HEK293 (cell line): ENCODE data around the gene OR2AT4.

Experiments used
- CTCF ChIA-PET: fragments of 350-600 bp; formaldehyde crosslinking; extraction: SDS; loops from one replicate; lab custom pipeline; 2021; ENCODE audit warnings: antibody characterized with exemption; lab: Yijun Ruan, JAX
- POLR2A ChIA-PET: fragments of 300-600 bp; formaldehyde crosslinking; extraction: SDS; loops from one replicate; lab custom pipeline; 2020; ENCODE audit warnings: antibody characterized with exemption, inconsistent platforms; lab: Yijun Ruan, JAX
- H3K27ac ChIP-seq: fragments of 200-500 bp; sonication (Bioruptor generic); 2 replicates; pipeline ENCODE4 v1.5.1; 2014; ENCODE audit warnings: low read depth, low read length, control low read depth, inconsistent platforms; ENCODE audit errors: extremely low read depth
- H3K36me3 ChIP-seq, 2 experiments: fragments of 200-500 bp in 1 of 2; sonication (Bioruptor generic) in 1 of 2; 1 replicate in 1 of 2; 2 replicates in 1 of 2; pipeline ENCODE4 v1.5.1; 2014 to 2017; ENCODE audit warnings: inconsistent platforms in 2 of 2, low read length in 2 of 2; ENCODE audit not compliant: control insufficient read depth in 2 of 2, insufficient read depth in 1 of 2
- H3K4me1 ChIP-seq: fragments of 200-500 bp; sonication (Bioruptor generic); 2 replicates; pipeline ENCODE4 v1.5.1; 2014; ENCODE audit warnings: mild to moderate bottlenecking, low read length, inconsistent platforms; ENCODE audit not compliant: control insufficient read depth, insufficient read depth
- H3K4me3 ChIP-seq: 2 replicates; pipeline ENCODE4 v1.5.1; 2011; ENCODE audit warnings: low read depth, mild to moderate bottlenecking, control low read depth, low read length, moderate library complexity
- H3K9me3 ChIP-seq: fragments of 200-500 bp; sonication (Bioruptor generic); 2 replicates; pipeline ENCODE4 v1.5.1; 2014; ENCODE audit warnings: low read depth, low read length, inconsistent platforms; ENCODE audit not compliant: control insufficient read depth, insufficient read depth
- BCL6B ChIP-seq: fragments of 450-650 bp; formaldehyde crosslinking; IDR thresholded peaks from 2 replicates; pipeline ENCODE4 v1.5.1; 2017; ENCODE audit warnings: missing biosample characterization, missing genetic modification characterization
- GLI2 ChIP-seq: fragments of 450-650 bp; formaldehyde crosslinking; IDR thresholded peaks from 2 replicates; pipeline ENCODE4; 2017; ENCODE audit warnings: missing biosample characterization, missing genetic modification characterization, low read depth, borderline replicate concordance
- HOXD13 ChIP-seq: sonication (generic); formaldehyde crosslinking; IDR thresholded peaks from 2 replicates; pipeline ENCODE4 v1.8.0; 2022; ENCODE audit warnings: missing genetic modification reagents, borderline replicate concordance
- KLF16 ChIP-seq: fragments of 450-650 bp; formaldehyde crosslinking; IDR thresholded peaks from 2 replicates; pipeline ENCODE4 v1.5.1; 2017; ENCODE audit warnings: missing biosample characterization, missing genetic modification characterization
- MEIS1 ChIP-seq: sonication (generic); formaldehyde crosslinking; IDR thresholded peaks from 2 replicates; pipeline ENCODE4 v1.8.1; 2022; ENCODE audit warnings: missing genetic modification reagents, mild to moderate bottlenecking, borderline replicate concordance
- RBAK ChIP-seq: fragments of 450-650 bp; formaldehyde crosslinking; IDR thresholded peaks from 2 replicates; pipeline ENCODE4 v1.5.1; 2016; ENCODE audit warnings: missing biosample characterization, missing genetic modification characterization
- REST ChIP-seq: fragments of 450-650 bp; formaldehyde crosslinking; IDR thresholded peaks from 2 replicates; pipeline ENCODE4 v1.5.1; 2016; ENCODE audit warnings: missing biosample characterization, missing genetic modification characterization
- ZBTB48 ChIP-seq: fragments of 450-650 bp; formaldehyde crosslinking; IDR thresholded peaks from 2 replicates; pipeline ENCODE4 v1.5.1; 2016; ENCODE audit warnings: missing biosample characterization, missing genetic modification characterization
- ZBTB7A ChIP-seq: fragments of 450-650 bp; formaldehyde crosslinking; IDR thresholded peaks from 2 replicates; pipeline ENCODE4 v1.5.1; 2016; ENCODE audit warnings: low read depth, missing biosample characterization, missing genetic modification characterization
- ZBTB8A ChIP-seq: fragments of 450-650 bp; formaldehyde crosslinking; IDR thresholded peaks from 2 replicates; pipeline ENCODE4 v1.5.1; 2016; ENCODE audit warnings: missing biosample characterization, missing genetic modification characterization
- ZNF114 ChIP-seq: fragments of 450-650 bp; formaldehyde crosslinking; IDR thresholded peaks from 2 replicates; pipeline ENCODE4 v1.5.0; 2017; ENCODE audit warnings: missing biosample characterization, missing genetic modification characterization
- ZNF148 ChIP-seq: fragments of 450-650 bp; formaldehyde crosslinking; IDR thresholded peaks from 2 replicates; pipeline ENCODE4 v1.5.0; 2017; ENCODE audit warnings: missing biosample characterization, missing genetic modification characterization, borderline replicate concordance
- ZNF19 ChIP-seq: fragments of 450-650 bp; formaldehyde crosslinking; IDR thresholded peaks from 2 replicates; pipeline ENCODE4; 2016; ENCODE audit warnings: missing biosample characterization, missing genetic modification characterization, low read depth
- ZNF266 ChIP-seq: fragments of 450-650 bp; formaldehyde crosslinking; IDR thresholded peaks from 2 replicates; pipeline ENCODE4 v1.5.1; 2016; ENCODE audit warnings: missing biosample characterization, missing genetic modification characterization, low read depth
- ZNF292 ChIP-seq: fragments of 450-650 bp; formaldehyde crosslinking; IDR thresholded peaks from 2 replicates; pipeline ENCODE4 v1.5.1; 2016; ENCODE audit warnings: low read depth, missing biosample characterization, missing genetic modification characterization, borderline replicate concordance
- ZNF394 ChIP-seq: fragments of 450-650 bp; formaldehyde crosslinking; IDR thresholded peaks from 2 replicates; pipeline ENCODE4 v1.5.1; 2016; ENCODE audit warnings: missing biosample characterization, missing genetic modification characterization, mild to moderate bottlenecking, moderate library complexity, borderline replicate concordance
- ZNF426 ChIP-seq: fragments of 450-650 bp; formaldehyde crosslinking; IDR thresholded peaks from 2 replicates; pipeline ENCODE4 v1.5.1; 2017; ENCODE audit warnings: missing biosample characterization, missing genetic modification characterization, mild to moderate bottlenecking, inconsistent platforms, moderate library complexity
- ZNF521 ChIP-seq: fragments of 450-650 bp; formaldehyde crosslinking; IDR thresholded peaks from 2 replicates; pipeline ENCODE4 v1.5.1; 2017; ENCODE audit warnings: missing biosample characterization, mild to moderate bottlenecking, missing genetic modification characterization
- ZNF555 ChIP-seq: fragments of 450-650 bp; formaldehyde crosslinking; conservative IDR thresholded peaks from 2 replicates; pipeline ENCODE4 v1.5.1; 2017; ENCODE audit warnings: missing biosample characterization, mild to moderate bottlenecking, missing genetic modification characterization, inconsistent platforms
- ZNF610 ChIP-seq: fragments of 450-650 bp; formaldehyde crosslinking; IDR thresholded peaks from 2 replicates; pipeline ENCODE4 v1.5.1; 2016; ENCODE audit warnings: missing biosample characterization, missing genetic modification characterization, borderline replicate concordance
- ZNF664 ChIP-seq: fragments of 450-650 bp; formaldehyde crosslinking; IDR thresholded peaks from 2 replicates; pipeline ENCODE4 v1.5.1; 2016; ENCODE audit warnings: missing biosample characterization, missing genetic modification characterization
- ZNF777 ChIP-seq: fragments of 450-650 bp; formaldehyde crosslinking; IDR thresholded peaks from 2 replicates; pipeline ENCODE4 v1.5.1; 2017; ENCODE audit warnings: missing biosample characterization, missing genetic modification characterization, borderline replicate concordance
- ZSCAN5A ChIP-seq: fragments of 450-650 bp; formaldehyde crosslinking; IDR thresholded peaks from 2 replicates; pipeline ENCODE4 v1.5.1; 2016; ENCODE audit warnings: missing biosample characterization, missing genetic modification characterization

OR2AT4 gene

GRCh38 chr11:75112200-75112599 lies 15.5 kb upstream of the OR2AT4 start (continued):
- TF ChIP-seq REST (tag by site-specific recombination), result no peak
- TF ChIP-seq MEIS1 (CRISPR knock-in tag), result no peak
- TF ChIP-seq ZNF19 (tag by site-specific recombination), result no peak

GRCh38 chr11:75107187-75107586 lies 10.5 kb upstream of the OR2AT4 start:
- ChIA-PET CTCF (interaction anchor here (0.6 to 1.9 kb wide), 4 partner anchors 20 to 141 kb away, joined by 3 to 7 read pairs (median 3); no protein-coding TSS in a partner anchor), POLR2A (no interaction called here)
- TF ChIP-seq ZNF148 (tag by site-specific recombination) (no peak), HOXD13 (CRISPR knock-in tag) (no peak), ZNF777 (tag by site-specific recombination) (no peak), ZNF292 (tag by site-specific recombination) (no peak), ZNF394 (no peak), ZNF114 (no peak), BCL6B (no peak), KLF16 (tag by site-specific recombination) (no peak), ZNF426 (no peak), ZNF521 (tag by site-specific recombination) (no peak), RBAK (no peak), ZBTB8A (tag by site-specific recombination) (no peak), ZNF266 (tag by site-specific recombination) (no peak), ZSCAN5A (no peak), ZNF664 (tag by site-specific recombination) (no peak), ZNF610 (tag by site-specific recombination) (no peak), GLI2 (tag by site-specific recombination) (no peak), ZBTB7A (tag by site-specific recombination) (no peak), ZNF555 (tag by site-specific recombination) (no peak), ZBTB48 (tag by site-specific recombination) (no peak)
- Histone ChIP-seq H3K36me3 (no peaks in the 10 kb centered on the region), H3K4me1 (no peaks in the 10 kb centered on the region), H3K27ac (no peak overlapping the region), H3K9me3 (no peaks in the 10 kb centered on the region), H3K4me3 (no peak overlapping the region)
